ENCODE results near the gene FAM20C. TPM values are rescaled to one million over a fixed set of nuclear protein-coding genes. Genes with fewer than 3 reads are reported as not detected.

FAM20C gene
- total RNA-seq, 1 experiment from 2014 or later = 62.6 TPM

DNA sequence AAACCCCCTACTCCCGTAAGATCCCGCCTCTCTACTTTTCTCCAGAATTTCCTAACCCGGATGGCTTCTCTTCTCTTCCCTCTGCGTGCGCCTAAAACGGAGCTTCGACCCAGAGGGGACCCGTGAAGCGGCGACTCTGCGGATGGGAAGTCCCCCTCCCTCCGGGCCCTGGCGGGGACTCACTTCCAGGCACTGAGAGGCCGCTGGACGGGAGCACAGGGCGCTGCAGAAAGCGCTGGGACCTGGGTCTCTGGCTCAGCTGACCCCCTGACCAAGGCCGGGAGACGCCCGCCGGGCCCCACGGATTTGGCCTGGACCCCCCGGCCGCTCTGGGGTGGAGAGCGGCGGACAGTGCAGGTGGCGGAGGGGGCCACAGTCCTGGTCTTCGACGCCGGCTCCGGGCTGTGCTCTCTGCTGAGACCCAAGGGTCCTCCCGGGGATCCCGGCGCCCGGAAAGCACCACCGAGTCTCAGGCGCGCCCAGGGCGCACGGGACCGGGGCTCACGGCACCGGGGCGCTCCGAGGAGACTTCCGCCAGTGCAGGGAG lies 96.9 kb downstream of the FAM20C start:
- no CpG with 5 or more reads among the region's 46 CpGs for WGBS (ENCODE audit: extremely low coverage, insufficient read length, low lambda C conversion rate)
- H3K56ac ChIP-seq (ENCODE audit: insufficient read length, low read depth, low read length) = no peak overlapping the region
- Mint-ChIP-seq H3K27me3 (ENCODE audit: low read depth) (peaks cover 78% of the 10 kb centered on the region), H3K9me3 (peaks cover 8 to 26% of the 10 kb centered on the region in 2 experiments), H3K4me3 (peak overlapping the region; percentile 31 to 57; a peak in 3 of 5 replicates), H3K4me1 (no peaks in the 10 kb centered on the region), H3K36me3 (ENCODE audit: insufficient read depth in 1 of 3, low read depth in 3 of 3) (no peaks in the 10 kb centered on the region; a peak in 2 of 7 replicates), H3K27ac (no peak overlapping the region)
- H4K20me1 ChIP-seq (ENCODE audit: control insufficient read depth, insufficient read depth, insufficient read length) = no peaks in the 10 kb centered on the region
- H3K4me2 ChIP-seq (ENCODE audit: insufficient read depth, insufficient read length, low read length) = peak overlapping the region; percentile 8
- H4K5ac ChIP-seq (ENCODE audit: insufficient read length, low read depth, low read length) = no peak overlapping the region
- no peaks in the 10 kb centered on the region for H3K79me1 ChIP-seq (ENCODE audit: insufficient read depth, low read depth, low read length, poor library complexity, severe bottlenecking)
- H3K23ac ChIP-seq (ENCODE audit: insufficient read length, low read depth, low read length) = no peak overlapping the region
- no peak overlapping the region for H2AK5ac ChIP-seq (ENCODE audit: insufficient read length, low read length)
- H2BK5ac ChIP-seq (ENCODE audit: insufficient read length, low read length) = no peak overlapping the region
- H3K79me2 ChIP-seq (ENCODE audit: insufficient read depth, low read length) = no peaks in the 10 kb centered on the region
- no peak for DNase-seq
- H3K18ac ChIP-seq (ENCODE audit: insufficient read length, low read depth, low read length) = no peak overlapping the region
- H4K91ac ChIP-seq (ENCODE audit: insufficient read length, low read depth, low read length) = no peak overlapping the region
- H3K23me2 ChIP-seq (ENCODE audit: insufficient read length, low read depth, low read length, poor library complexity, severe bottlenecking) = peaks cover 8% of the 10 kb centered on the region
- no peak overlapping the region; the same call in 1 of the 2 replicates for H2BK15ac ChIP-seq (ENCODE audit: low read depth, low read length)
- peaks cover 33% of the 10 kb centered on the region for H3K27me3 ChIP-seq (ENCODE audit: insufficient read depth, low read length)
- no peak overlapping the region for H4K8ac ChIP-seq (replicated peaks; ENCODE audit: insufficient read length, low read depth, low read length)
- TF ChIP-seq CTCF (conservative IDR thresholded peaks at IDR 0.05) = no peak
- H2BK20ac ChIP-seq (ENCODE audit: low read depth, low read length, poor library complexity, severe bottlenecking) = no peak overlapping the region
- H3K9me3 ChIP-seq (ENCODE audit: control insufficient read depth, low read depth, low read length) = no peaks in the 10 kb centered on the region
- H3K9ac ChIP-seq (ENCODE audit: extremely low read depth, insufficient read length, low read length) = no peak overlapping the region
- H2BK12ac ChIP-seq (ENCODE audit: insufficient read length, low read depth, low read length) = no peak overlapping the region
- H3K4me1 ChIP-seq (ENCODE audit: insufficient read depth, low read length) = no peaks in the 10 kb centered on the region
- no peak overlapping the region for H2AFZ ChIP-seq (ENCODE audit: low read length)
- H3K4ac ChIP-seq (ENCODE audit: low read depth, low read length) = no peak overlapping the region
- no peak overlapping the region for H3K14ac ChIP-seq (ENCODE audit: insufficient read depth, low read length)
- H2BK120ac ChIP-seq (ENCODE audit: low read depth, low read length, poor library complexity, severe bottlenecking) = no peak overlapping the region
- H3T11ph ChIP-seq (ENCODE audit: low read length) = no peak overlapping the region
- H3K27ac ChIP-seq (ENCODE audit: insufficient read length, low read depth, low read length) = no peak overlapping the region
